Adipose tissue (tissue), 3 donors: ENCODE data around the gene GPR162. TPM values are rescaled to one million over a fixed set of nuclear protein-coding genes. Genes with fewer than 3 reads are reported as not detected.

Source experiments
- H3K27ac ChIP-seq: one replicate; pipeline ENCODE4 v1.5.1; 2013; ENCODE audit warnings: low read depth, low read length
- WGBS, 3 donors: extraction: QIAGEN DNeasy Blood & Tissue Kit; methylation state at CpG; one replicate each; pipeline ENCODE4 v1.1.7; 2013; 5-methylcytosine and 5-hydroxymethylcytosine counted together
- polyA plus RNA-seq, 3 donors: library from polyadenylated mRNA; stranded (reverse); fragments of 200-250 nt; gene quantifications; one replicate each; pipeline ENCODE4 v1.2.3, GENCODE V29; 2013
- donor health status: healthy with polysubstance abuse.
- donor health status: Bipolar disorder and iron deficiency.
- donor health status: healthy.

The GPR162 gene
- polyA plus RNA-seq, 3 donors = 2.0 to 5.1 (median 5.1) TPM

GRCh38 chr12:6829536-6830220, 8.1 kb downstream of the GPR162 start:
- no peak overlapping the region for H3K27ac ChIP-seq

GRCh38 chr12:6830286-6830890, 8.8 kb downstream of the GPR162 start:
- 67 to 91% (median 73%) methylated on average over 11 of the region's 11 CpGs for WGBS, 3 donors
- H3K27ac ChIP-seq = no peak overlapping the region

More at GRCh38 chr12:6829536-6830220, 8.1 kb downstream of the GPR162 start:
- WGBS, 3 donors = 38 to 51% (median 47%) methylated on average over 19 of the region's 19 CpGs

- no peak overlapping the region for H3K27ac ChIP-seq
- 91 to 94% (median 93%) methylated on average over 6 of the region's 6 CpGs for WGBS, 3 donors
These were observed 9.4 kb downstream of the GPR162 start for GRCh38 chr12:6830999-6831398.

DNA sequence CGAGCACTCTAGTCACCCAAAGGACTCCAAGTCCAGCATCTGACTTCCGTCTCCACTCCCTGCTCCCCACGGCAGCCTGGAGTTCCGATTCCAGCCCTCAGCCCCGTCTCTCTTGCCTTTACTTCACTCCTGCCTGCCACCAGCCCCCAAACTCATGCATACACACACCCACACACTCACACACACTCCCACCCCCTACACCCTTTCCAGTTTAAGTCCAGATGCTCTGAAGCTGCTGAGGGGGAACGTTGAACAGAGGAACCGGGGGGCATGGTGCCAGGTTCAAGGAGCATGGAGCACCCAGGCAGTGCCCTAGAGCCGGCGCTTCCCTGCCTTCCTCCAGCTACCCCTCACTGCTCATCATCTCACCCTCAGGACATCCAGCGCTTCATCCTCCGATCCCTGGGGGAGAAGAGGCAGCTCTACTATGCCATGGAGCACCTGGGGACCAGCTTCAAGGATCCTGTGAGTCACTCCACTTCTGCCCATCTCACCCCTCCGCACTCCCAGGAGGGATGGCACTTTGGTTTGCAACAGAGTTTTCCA, 9.9 kb downstream of the GPR162 start:
- 86 to 92% (median 88%) methylated on average over 12 of the region's 12 CpGs for WGBS, 3 donors
- H3K27ac ChIP-seq = no peak overlapping the region

GRCh38 chr12:6832125-6832524, 10.5 kb downstream of the GPR162 start:
- H3K27ac ChIP-seq = no peak overlapping the region
- 92 to 96% (median 92%) methylated on average over 4 of the region's 4 CpGs for WGBS, 3 donors

GRCh38 chr12:6833189-6833890, 11.7 kb downstream of the GPR162 start:
- no peak overlapping the region for H3K27ac ChIP-seq

GRCh38 chr12:6834254-6834653, 12.6 kb downstream of the GPR162 start:
- H3K27ac ChIP-seq = no peak overlapping the region
- 77 to 100% (median 77%) methylated on average over 1 of the region's 1 CpG for WGBS, 3 donors

More at GRCh38 chr12:6833189-6833890, 11.7 kb downstream of the GPR162 start:
- 86 to 89% (median 88%) methylated on average over 6 of the region's 6 CpGs for WGBS, 3 donors

DNA sequence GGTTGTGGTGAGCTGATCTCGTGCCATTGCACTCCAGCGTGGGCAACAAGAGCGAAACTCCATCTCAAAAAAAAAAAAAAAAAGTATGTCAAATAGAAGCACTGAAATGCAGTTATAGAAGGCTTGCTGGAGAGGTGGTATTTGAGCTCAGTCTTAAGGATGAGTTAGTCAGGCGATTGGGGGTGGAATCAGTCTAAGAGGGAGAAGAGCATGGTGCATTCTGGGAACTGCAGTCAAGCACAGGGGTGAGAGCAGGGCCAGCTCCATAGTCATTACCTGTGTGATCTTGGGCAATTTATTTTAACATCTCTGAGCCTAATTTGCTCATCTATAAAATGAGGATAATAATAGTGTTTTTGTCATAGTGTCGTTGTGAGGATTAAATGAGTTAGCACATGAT, 13.3 kb downstream of the GPR162 start:
- no peak overlapping the region for H3K27ac ChIP-seq
- 77 to 82% (median 77%) methylated on average over 5 of the region's 5 CpGs for WGBS, 3 donors

DNA sequence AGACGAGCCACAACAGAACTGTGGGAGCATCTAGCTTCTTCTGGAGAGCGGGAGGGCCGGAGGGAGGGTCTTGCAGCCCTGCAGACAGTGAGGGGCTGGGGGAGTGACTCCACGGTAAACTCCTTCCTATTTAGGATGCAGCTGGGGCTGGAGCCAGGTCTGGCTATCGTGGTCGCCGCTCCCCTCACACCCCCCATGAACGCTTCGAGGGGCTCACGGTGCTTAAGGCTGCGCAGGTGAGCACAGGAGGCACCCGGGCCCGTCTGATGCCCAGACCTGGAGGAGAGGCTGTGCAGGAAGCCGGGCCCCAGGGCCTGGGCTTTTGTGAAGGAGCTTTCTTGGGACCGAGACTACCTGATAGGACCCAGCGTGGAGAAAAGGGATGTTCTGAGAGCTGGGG, 15.2 kb downstream of the GPR162 start:
- 85 to 95% (median 92%) methylated on average over 16 of the region's 16 CpGs for WGBS, 3 donors
- H3K27ac ChIP-seq = no peak overlapping the region

GRCh38 chr12:6837370-6838060, 15.9 kb downstream of the GPR162 start:
- 91 to 96% (median 92%) methylated on average over 26 of the region's 26 CpGs for WGBS, 3 donors
- no peak overlapping the region for H3K27ac ChIP-seq

GRCh38 chr12:6838854-6839253, 17.2 kb downstream of the GPR162 start:
- no peak overlapping the region for H3K27ac ChIP-seq
- WGBS, 3 donors = 91 to 92% (median 92%) methylated on average over 16 of the region's 16 CpGs

DNA sequence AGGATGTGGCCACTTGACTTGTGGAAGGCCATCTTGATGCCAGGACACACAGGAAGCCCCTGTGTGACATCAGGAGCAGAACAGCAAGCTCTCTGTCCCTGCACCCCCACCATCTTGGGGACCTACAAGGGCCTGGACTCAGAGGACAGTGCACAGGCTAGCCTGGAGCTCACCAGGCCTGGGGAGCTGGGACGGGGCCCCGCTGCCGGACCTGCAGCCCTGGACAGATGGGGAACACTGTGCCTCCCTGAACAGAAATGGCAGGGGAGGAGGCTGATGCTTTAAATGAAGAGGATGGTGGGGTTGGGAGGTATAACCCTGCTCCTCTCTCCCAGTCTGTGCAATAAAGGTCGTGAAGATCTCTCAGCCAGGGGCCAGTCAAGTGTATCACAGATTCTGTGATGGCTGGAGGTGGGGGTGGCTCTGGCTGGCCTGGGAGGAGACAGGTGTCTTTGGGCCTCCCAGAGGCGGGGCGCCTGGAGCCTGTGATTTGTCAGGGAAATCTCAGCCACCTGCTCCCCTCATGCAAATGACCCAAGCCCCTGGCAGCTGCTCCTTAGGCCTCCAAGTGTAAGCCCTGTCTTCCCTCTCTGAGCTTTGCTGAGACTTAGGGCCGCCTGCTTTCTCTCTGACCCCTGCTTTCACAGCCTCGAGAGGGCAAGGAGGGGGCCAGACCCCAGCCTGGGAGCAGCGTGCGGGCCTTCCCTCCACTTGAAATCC, 18.0 kb downstream of the GPR162 start:
- no peak overlapping the region for H3K27ac ChIP-seq
- 72 to 84% (median 80%) methylated on average over 8 to 10 of the region's 10 CpGs for WGBS, 3 donors

- 67 to 79% (median 68%) methylated on average over 1 of the region's 1 CpG for WGBS, 3 donors
- no peak overlapping the region for H3K27ac ChIP-seq
These were observed 18.7 kb downstream of the GPR162 start for GRCh38 chr12:6840330-6840729.

DNA sequence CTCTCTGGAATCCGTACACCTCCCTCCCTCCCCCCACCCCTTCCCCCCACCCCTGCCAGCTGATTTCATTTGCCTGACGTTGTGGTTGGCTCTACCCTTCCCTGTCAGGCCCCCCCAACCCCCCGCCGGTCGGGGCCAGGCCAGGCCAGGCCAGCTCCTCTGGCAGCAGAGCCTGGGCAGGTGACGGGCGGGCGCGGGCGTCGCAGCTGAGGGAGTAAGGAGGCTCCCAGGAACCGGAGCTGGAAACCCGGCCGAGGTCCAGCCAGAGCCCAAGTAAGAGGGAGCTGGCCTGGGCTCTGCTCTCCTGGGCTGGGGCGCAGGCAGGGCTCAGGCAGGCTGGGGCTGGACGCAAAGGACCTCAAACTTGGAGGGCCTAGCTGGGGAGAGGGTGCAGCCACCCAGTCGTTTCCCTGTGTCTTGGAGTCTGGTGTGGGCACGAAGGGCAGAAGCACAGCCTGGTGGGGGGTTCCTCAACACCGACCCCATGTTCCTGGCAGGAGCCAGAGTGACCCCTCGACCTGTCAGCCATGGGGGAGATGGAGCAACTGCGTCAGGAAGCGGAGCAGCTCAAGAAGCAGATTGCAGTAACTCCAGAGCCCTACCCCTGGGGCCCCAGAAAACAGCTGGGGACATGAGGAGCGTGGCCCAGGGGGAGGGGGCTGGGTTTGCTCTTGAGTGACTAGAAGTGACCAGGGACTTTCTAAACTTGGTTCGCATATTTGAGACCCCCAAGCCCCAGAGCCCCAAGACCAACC, 19.3 kb downstream of the GPR162 start, which contains the start of gene GNB3:
GNB3 (plus strand) TSS at position 165 of the 755 bp plus-strand sequence; CDS start at position 528, 363 bp downstream.
- 67 to 71% (median 70%) methylated on average over 23 to 24 of the region's 24 CpGs for WGBS, 3 donors
- no peak within 1 kb of the TSS for H3K27ac ChIP-seq

DNA sequence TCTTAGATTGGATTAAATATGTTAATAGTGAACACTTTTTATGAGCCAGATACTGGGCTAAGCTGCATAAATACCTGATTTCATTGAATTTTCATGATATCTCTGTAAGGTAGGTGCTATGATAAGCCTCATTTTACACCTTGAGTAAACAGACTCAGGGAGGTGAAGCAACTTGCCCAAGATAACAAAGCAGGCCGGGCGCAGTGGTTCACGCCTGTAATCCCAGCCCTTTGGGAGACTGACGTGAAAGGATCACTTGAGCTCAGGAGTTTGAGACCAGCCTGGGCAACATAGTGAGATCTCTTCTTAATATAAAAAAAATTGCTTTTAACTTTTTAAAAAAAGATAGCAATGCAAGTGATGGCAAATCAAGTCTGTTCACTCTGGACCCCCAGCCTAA, 20.5 kb downstream of the GPR162 start:
- 71 to 95% (median 84%) methylated on average over 4 of the region's 4 CpGs for WGBS, 3 donors
- no peak overlapping the region for H3K27ac ChIP-seq

DNA sequence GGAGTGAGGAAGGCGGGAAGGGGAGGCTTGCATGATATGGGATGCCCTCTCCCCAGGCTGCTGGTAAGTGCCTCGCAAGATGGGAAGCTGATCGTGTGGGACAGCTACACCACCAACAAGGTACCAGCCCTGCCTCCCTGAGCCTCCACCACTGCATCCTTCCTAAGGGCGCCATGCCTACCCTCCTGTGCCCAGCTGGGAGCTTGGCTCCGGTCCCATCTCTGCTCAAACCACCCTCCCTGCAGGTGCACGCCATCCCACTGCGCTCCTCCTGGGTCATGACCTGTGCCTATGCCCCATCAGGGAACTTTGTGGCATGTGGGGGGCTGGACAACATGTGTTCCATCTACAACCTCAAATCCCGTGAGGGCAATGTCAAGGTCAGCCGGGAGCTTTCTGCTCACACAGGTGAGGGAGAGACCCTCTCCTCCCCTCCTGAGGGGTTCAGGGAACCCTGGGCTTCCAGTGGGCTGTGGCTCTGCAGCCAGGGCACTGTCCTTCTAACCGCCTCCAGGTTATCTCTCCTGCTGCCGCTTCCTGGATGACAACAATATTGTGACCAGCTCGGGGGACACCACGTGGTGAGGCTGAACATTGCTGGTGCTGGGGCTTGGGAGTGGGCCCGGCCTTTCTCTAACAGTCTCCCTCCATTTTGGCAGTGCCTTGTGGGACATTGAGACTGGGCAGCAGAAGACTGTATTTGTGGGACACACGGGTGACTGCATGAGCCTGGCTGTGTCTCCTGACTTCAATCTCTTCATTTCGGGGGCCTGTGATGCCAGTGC, 21.7 kb downstream of the GPR162 start:
- H3K27ac ChIP-seq = no peak overlapping the region
- WGBS, 3 donors = 78 to 80% (median 80%) methylated on average over 16 of the region's 16 CpGs

DNA sequence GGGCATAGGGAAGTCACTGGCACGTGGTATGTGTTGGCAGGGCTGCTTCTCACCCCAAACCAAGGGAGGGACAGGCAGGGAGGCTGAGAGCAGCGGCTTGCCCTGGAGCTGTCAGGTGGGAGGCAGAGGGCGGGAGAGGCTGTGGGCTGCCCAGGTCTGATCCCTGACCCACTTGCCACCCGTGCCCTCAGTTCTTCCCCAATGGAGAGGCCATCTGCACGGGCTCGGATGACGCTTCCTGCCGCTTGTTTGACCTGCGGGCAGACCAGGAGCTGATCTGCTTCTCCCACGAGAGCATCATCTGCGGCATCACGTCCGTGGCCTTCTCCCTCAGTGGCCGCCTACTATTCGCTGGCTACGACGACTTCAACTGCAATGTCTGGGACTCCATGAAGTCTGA, 23.8 kb downstream of the GPR162 start:
- 82 to 93% (median 86%) methylated on average over 11 to 17 of the region's 17 CpGs for WGBS, 3 donors
- no peak overlapping the region for H3K27ac ChIP-seq
